IPS DF 4.7 (cell line): ENCODE measurements around the gene PRSS33.

Experiments
- DNase-seq: peaks from one replicate; pipeline ENCODE4 v3.0.0-alpha.2; 2013; ENCODE audit warnings: low spot score; ENCODE audit errors: extremely low read depth

The PRSS33 gene

DNA sequence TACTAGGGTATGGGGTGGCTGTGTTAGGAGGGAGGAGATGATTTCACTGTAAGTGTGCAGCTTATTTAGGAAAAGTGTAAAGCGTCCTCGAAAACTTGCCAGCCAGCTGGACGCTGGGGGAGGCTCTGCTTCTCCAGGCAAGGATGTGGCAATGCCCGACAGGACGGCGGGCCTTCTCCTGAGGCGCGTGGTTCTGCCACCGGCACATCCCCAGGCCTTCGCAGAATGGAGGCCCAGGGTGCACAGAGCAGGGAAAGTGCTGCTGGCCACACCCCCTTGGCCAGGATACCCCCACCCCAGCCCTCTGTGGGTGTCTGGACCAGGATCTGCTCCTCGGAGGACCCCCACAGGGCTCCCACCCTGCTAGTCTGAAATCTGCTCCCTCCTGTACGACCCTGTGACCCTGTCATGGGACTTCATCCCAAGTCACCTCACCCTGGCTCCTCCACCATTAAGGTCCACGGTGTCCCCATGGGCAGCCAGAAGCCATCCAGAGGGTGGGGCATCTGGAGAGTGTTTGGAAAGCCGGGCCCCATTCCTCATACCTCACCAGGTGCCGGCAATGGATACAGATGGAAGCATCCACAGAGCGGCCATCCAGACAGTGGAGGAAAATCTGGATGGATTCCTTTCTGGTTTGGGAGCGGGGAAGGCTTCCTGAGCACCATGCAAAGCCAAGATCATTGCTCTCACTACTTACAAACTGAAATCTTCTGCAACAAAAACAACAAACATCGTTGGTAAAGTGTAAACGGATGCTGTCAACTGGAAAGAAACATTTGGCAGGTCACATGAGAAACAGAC lies 44.2 kb downstream of the PRSS33 start:
- no peak for DNase-seq

DNA sequence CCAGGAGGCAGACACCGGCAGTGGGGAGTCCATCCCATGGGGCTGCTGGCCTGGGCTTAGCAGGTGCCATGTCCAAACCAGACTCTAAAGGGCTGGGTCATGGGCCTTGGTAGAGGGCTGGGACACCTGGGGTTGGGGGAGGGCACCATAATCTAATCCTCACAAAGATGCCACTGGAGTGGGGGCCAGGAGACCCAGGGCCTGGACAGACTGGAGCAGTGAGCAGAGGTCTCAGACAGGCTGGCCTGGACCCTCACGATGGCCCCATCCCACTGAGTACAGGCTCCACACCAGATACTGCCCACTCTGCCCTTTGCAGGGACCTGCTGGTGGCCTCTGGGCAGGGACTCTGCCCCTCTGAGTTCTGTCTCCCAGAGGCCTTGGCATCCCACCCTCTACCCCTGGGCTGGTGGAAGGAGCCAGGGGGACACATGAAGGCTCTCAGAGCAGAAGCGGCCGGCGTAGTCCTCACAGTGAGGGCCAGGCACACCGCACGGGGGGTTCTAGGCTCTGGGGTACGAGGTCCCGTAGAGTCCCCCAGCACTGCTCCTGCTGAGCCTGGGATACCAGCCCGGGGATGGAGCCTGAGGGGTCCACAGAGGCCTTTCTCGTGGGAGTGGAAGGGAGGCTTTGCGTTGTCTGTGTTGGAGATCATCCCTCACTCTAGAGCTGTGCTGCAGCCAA lies 44.9 kb downstream of the PRSS33 start:
- DNase-seq, result no peak

DNA sequence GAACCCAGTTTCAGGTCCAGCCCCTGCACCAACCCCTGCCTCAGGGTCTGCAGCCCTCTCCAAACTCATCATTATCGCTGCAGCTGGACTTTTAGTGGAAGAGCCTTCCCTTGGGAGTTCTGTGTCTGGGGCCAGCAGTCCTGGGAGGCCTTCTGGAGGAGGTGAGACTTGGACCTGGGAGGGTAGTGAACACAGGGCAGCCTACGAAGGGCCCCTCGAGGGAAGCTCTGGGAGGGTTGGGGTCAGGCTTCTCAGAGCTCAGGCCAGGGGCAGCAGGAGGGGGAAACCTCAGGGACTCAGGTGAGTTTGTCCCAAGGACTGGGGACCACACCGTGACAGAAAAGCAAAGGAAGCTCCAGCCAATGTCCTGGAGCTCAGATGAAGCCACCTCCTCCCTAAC lies 46.2 kb downstream of the PRSS33 start:
- DNase-seq, result no peak

DNA sequence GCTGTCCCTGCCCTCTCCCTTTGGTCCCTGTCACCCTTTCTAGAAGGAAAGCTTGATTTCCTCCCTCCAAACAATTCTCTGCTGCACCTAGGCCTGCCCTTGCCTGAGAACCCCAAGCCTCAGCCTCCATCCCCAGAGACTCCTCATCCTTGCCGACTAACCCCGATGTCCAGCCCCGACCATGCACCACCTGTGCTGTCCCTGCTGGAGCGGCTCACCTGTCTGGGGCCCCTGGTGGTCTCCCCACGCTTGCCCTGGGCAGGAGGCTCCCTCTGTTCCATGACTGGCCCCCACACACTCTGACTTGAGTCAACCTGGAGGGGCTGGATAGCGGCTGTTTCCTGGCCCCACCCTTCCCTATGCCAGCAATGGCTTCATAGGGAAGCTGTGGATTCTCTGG lies 46.9 kb downstream of the PRSS33 start:
- no peak for DNase-seq

DNA sequence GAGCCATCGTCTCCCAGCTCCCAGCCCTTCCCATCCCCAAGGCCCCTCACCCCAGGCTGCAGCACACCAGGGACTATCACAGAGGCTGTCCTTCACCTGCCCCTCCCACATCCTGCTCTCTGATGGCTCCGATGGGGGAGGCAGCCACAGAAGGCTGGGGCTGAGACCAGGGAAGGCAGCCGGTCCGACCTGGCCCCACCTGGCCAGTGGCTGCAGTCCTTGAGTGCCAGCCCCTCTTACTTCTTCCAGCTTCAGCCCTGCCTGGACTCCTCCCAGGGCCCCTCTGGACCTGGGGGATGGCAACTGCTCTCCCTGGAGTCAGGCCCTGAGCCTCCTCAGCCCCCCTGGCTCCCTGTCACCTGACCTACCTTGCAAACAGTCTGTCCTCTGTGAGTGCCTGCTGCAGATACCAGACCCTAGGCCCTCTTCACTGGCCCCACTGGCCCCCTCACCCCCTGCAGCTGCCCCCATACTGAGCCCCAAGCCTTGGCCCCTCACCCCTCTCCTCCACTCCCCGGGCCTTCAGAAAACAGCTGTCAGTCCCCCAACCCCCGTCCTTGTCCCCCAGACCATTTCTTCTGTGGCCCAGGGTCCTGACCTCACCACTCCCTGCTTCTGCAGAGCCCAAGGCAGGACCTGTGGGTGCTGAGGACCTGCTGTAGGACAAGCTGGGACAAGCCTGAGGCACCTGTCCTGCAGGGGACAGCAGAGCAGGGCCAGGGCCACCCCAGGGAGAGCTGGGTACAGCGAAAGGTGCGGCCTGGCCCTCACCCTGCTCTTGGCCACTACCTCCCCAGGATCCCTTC lies 47.5 kb downstream of the PRSS33 start:
- DNase-seq, result no peak

DNA sequence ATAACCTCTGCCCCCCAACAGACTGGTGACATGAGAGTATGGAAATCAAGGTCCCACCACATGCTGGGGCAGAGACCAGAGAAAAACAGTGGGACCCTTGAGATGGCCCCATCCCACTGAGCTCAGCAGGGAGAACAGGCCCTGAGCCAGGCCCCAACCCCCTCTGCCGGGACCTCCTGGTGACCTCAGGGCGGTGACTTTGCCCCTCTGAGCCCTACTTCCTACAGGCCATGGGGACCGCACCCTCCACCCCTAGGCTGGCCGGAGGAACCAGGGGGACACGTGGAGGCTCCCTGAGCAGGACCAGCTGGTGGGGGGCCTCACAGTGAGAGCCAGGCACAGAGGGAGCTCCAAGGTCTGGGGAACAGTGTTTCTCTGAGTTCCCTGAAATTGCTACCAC lies 48.7 kb downstream of the PRSS33 start:
- DNase-seq, result no peak

DNA sequence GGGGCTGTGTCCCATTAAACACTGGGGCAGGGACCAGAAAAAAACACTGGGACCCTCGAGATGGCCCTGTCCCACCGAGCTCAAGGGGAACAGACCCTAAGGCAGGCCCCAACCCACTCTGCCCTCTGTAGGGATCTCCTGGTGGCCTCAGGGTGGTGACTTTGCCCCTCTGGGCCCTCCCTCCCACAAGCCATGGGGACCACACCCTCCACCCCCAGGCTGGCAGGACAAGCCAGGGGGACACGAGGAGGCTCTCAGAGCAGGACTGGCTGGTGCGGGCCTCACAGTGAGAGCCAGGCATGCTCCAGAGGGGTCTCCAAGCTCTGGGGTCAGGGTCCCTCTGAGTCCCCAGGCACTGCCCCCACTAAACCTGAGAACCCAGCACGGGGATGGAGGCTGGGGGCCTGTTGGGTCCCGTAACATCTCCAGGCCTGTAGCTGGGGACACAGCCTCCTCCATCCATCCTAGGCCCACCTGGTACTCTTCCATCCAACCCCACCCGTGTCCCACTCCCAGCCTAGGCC lies 49.4 kb downstream of the PRSS33 start:
- DNase-seq, result no peak

DNA sequence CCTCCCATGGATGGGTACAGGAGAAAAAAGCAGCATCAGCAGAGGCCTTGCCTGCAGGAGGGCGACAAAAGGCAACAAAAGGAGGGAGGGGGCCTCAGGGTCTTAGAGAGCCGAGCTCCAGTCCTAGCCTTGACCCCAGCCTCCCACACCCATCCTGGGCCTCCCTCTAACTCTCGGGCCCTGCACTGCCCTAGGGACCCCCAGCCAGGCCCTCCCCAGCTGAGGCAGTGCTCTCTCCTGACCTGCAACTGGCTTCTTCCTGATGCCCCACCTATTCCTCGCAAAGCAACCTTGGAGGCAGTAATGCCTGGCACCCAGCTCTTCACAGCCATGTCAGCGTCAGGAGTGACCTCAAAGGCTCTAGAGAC lies 50.1 kb downstream of the PRSS33 start:
- DNase-seq, result no peak

DNA sequence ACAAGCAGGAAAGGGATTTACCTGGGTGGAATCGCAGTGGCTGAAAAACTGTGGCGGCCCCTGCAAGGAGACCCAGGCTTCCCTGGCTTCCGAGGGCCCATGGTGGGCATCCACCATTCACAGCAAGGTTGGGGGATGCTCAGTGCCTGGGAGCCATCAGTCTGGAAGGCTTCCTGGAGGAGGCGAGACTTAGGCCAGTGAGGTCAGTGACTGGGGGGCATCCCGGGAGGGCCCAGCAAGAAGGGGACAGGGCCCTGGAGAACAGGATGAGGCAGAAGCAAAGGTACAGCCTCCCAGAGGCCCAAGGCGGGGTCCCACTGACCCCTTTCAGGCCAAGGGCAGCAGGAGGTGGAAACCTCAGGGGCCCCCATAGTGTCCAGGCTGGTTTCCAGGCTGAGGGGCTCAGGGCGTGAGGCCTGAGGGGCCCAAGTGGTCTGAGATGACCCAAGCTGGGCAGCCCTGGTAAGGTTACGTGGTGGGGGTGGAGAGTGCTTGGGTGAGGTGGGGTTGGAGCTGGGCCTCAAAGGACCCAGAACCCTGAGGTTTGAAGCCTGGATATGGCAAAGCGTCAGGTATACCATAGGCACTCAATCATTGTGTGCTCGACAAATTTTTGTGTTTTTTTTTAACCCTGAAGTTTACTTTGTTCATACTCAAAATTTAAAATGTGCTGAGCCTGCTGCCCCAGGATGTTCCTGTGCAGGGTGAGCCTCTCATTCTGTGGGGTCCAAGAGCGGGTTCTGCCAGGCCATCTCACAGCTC lies 50.7 kb downstream of the PRSS33 start:
- no peak for DNase-seq

DNA sequence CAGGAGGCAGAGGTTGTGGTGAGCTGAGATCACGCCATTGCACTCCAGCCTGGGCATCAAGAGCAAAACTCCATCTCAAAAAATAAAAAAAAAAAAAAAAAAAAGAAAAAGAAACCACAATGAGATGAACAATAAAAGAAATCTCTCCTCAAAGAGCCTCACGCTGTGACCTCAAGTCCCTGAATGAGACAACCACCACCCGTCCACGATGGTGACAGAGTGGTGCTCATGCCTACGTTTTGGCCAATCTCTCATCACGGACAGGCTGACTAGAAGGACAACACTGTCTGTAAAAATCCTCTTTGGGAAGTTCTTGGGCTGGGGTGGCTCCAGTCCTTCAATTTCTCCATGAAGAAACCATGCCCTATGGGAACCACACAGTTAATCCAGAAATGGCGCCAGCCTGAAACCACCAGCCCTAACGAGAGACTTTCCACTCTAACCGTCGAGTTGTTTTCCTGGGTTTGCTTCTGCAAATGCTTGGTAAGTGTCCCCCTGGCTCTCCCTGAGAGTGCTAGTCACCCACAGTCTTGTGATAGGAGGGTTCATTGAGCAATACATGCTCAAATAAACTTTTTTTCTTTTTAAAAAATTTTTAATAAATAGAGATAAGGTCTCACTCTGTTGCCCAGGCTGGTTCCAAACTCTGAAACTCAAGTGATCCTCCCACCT lies 52.4 kb downstream of the PRSS33 start:
- no peak for DNase-seq
